ENCODE data around the gene GMFB.
"Not testable (repeated sequence)": the region's sequence is repeated elsewhere in the genome, so short reads cannot be mapped to it uniquely, and the experiment has no call there.

GMFB gene

DNA sequence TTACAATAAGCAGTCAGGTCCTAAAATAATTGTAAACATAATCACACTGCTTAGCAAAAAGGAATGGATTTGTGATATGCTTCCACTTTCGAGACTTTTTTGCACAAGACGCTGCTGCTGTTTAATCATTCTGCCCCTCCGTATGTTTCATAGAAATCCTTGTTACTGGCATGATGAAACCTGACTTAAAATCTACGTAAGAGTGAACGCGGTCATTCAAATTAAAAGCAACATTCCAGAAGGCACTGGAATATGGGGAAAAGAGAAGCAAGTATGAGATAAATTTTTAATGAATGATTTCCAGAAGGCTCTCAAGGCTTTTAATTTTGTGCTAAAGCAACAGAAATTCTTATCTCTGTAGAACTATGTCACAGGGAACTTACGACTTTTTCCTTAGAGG, 48.7 kb downstream of the GMFB start:
- TF ChIP-seq, protein P1, sequence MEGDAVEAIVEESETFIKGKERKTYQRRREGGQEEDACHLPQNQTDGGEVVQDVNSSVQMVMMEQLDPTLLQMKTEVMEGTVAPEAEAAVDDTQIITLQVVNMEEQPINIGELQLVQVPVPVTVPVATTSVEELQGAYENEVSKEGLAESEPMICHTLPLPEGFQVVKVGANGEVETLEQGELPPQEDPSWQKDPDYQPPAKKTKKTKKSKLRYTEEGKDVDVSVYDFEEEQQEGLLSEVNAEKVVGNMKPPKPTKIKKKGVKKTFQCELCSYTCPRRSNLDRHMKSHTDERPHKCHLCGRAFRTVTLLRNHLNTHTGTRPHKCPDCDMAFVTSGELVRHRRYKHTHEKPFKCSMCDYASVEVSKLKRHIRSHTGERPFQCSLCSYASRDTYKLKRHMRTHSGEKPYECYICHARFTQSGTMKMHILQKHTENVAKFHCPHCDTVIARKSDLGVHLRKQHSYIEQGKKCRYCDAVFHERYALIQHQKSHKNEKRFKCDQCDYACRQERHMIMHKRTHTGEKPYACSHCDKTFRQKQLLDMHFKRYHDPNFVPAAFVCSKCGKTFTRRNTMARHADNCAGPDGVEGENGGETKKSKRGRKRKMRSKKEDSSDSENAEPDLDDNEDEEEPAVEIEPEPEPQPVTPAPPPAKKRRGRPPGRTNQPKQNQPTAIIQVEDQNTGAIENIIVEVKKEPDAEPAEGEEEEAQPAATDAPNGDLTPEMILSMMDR (IDR thresholded peaks at IDR 0.05; ENCODE audit: extremely low read depth, insufficient read depth, missing control alignments): no peak
- in situ Hi-C loops (cut with MboI; ENCODE audit: low pct_unique_long_range_greater_than_20kb, low sequenced_read_pairs, unreplicated experiment): no loop called here
- no peak for DNase-seq (ENCODE audit: low spot score)

DNA sequence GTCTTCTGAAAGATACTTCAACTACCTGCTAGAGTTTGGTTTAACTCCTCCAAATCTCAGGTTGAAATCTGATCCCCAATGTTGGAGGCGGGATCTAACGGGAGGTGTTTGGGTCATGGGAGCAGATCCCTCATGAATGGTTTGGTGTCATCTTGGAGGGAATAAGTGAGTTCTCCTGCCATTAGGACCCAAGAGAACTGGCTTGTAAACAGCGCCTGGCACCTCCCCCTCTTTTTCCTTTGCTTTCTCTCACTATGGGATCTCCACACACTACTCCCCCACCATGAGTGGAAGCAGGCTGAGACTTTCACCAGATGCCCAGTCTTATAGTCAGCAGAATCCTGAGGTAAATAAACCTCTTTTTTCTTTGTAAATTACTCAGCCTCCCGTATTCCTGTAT, 50.1 kb downstream of the GMFB start:
- TF ChIP-seq, protein P1 (IDR thresholded peaks at IDR 0.05; ENCODE audit: extremely low read depth, insufficient read depth, missing control alignments): no peak
- DNase-seq (ENCODE audit: low spot score): no peak
- in situ Hi-C loops (cut with MboI; ENCODE audit: low pct_unique_long_range_greater_than_20kb, low sequenced_read_pairs, unreplicated experiment): no loop called here

GRCh38 chr14:54437954-54438353, 50.8 kb downstream of the GMFB start:
- DNase-seq (ENCODE audit: low spot score); in situ Hi-C loops (cut with MboI; ENCODE audit: low pct_unique_long_range_greater_than_20kb, low sequenced_read_pairs, unreplicated experiment): not testable (repeated sequence)

DNA sequence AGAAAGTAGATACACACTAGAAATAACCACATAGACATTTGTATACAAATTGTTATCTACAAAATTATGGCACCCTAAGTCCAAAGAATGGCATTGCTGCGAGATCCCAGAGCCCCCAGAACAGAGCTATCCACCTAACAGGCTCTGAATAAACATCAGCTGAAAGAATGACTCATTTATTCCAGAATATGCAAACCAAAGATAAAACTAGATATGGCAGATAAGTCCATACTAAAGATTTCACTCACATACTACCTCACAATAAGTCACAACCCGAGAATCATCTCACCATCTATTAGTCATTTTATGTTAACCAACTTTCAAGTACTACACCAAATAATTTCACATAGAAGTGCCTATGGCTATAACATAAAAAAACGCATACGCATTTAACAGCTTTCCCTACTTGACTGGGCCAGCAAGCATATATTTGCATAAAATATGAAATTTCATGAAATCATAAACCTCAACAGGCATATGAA, 53.2 kb downstream of the GMFB start:
- TF ChIP-seq, protein P1 (IDR thresholded peaks at IDR 0.05; ENCODE audit: extremely low read depth, insufficient read depth, missing control alignments): no peak
- peak; percentile 27 for DNase-seq (ENCODE audit: low spot score)
- in situ Hi-C loops (cut with MboI; ENCODE audit: low pct_unique_long_range_greater_than_20kb, low sequenced_read_pairs, unreplicated experiment): no loop called here

- in situ Hi-C loops (cut with MboI; ENCODE audit: low pct_unique_long_range_greater_than_20kb, low sequenced_read_pairs, unreplicated experiment): no loop called here
- TF ChIP-seq, protein P1 (IDR thresholded peaks at IDR 0.05; ENCODE audit: extremely low read depth, insufficient read depth, missing control alignments): no peak
- no peak for DNase-seq (ENCODE audit: low spot score)
These were observed 60.3 kb downstream of the GMFB start for GRCh38 chr14:54428527-54428926.

GRCh38 chr14:54427871-54428270, 60.9 kb downstream of the GMFB start:
- TF ChIP-seq, protein P1 (IDR thresholded peaks at IDR 0.05; ENCODE audit: extremely low read depth, insufficient read depth, missing control alignments): no peak
- in situ Hi-C loops (cut with MboI; ENCODE audit: low pct_unique_long_range_greater_than_20kb, low sequenced_read_pairs, unreplicated experiment): no loop called here

GRCh38 chr14:54425537-54426274, 63.1 kb downstream of the GMFB start:
- no peak for DNase-seq (ENCODE audit: low spot score)
- in situ Hi-C loops (cut with MboI; ENCODE audit: low pct_unique_long_range_greater_than_20kb, low sequenced_read_pairs, unreplicated experiment): no loop called here
- TF ChIP-seq, protein P1 (IDR thresholded peaks at IDR 0.05; ENCODE audit: extremely low read depth, insufficient read depth, missing control alignments): no peak

More at GRCh38 chr14:54427871-54428270, 60.9 kb downstream of the GMFB start:
- no peak for DNase-seq (ENCODE audit: low spot score)

Data from GM13977 (cell line).